Natural killer cell (primary cell): ENCODE data around the gene ATP10A. TPM values are rescaled to one million over a fixed set of nuclear protein-coding genes. Genes with fewer than 3 reads are reported as not detected.

Source experiments
- ATAC-seq, 3 donors: fragments of 150-1000 bp in 2 of 3; fragments of 200-7000 bp in 1 of 3; cut with Tn5 transposase; 1 replicate in 1 of 3; 2 replicates in 2 of 3; pipeline ENCODE4 v1.10.0; 2021; ENCODE audit warnings: mild to moderate bottlenecking in 2 of 3, moderate library complexity in 2 of 3
- DNase-seq, 2 donors: peaks; one replicate each; pipeline versions ENCODE4 v3.0.0 to v3.0.0-alpha.2; 2013 to 2021; ENCODE audit warnings: mixed read lengths in 1 of 2
- H3K27ac ChIP-seq: one replicate; pipeline ENCODE4 v1.5.1; 2013; ENCODE audit warnings: mild to moderate bottlenecking, low read length
- H3K27me3 ChIP-seq: one replicate; pipeline ENCODE4 v1.6.1; 2013; ENCODE audit warnings: low read length; ENCODE audit not compliant: control insufficient read depth, insufficient read depth
- H3K36me3 ChIP-seq: one replicate; pipeline ENCODE4 v1.6.1; 2013; ENCODE audit warnings: low read length; ENCODE audit not compliant: control insufficient read depth, insufficient read depth
- H3K4me1 ChIP-seq: one replicate; pipeline ENCODE4 v1.6.1; 2013; ENCODE audit warnings: low read length; ENCODE audit not compliant: control insufficient read depth, insufficient read depth
- H3K4me3 ChIP-seq: one replicate; pipeline ENCODE4 v1.5.1; 2013; ENCODE audit warnings: low read length
- H3K9me3 ChIP-seq: one replicate; pipeline ENCODE4 v1.6.1; 2013; ENCODE audit warnings: low read length; ENCODE audit not compliant: control insufficient read depth, insufficient read depth
- H3K27ac Mint-ChIP-seq, 2 donors: one replicate each; pipeline ENCODE4 v1.8.0; 2022; ENCODE audit warnings: mild to moderate bottlenecking in 2 of 2, mixed read lengths in 2 of 2, moderate library complexity in 1 of 2
- H3K27me3 Mint-ChIP-seq, 2 donors: one replicate each; pipeline ENCODE4 v1.8.0; 2022; ENCODE audit warnings: low read depth in 2 of 2, mixed read lengths in 2 of 2
- H3K36me3 Mint-ChIP-seq: one replicate; pipeline ENCODE4 v1.8.0; 2022; ENCODE audit warnings: mixed read lengths
- H3K4me1 Mint-ChIP-seq, 2 donors: one replicate each; pipeline ENCODE4 v1.8.0; 2022; ENCODE audit warnings: mixed read lengths in 2 of 2
- H3K4me3 Mint-ChIP-seq: one replicate; pipeline ENCODE4 v1.8.0; 2022; ENCODE audit warnings: mild to moderate bottlenecking, moderate library complexity, mixed read lengths
- H3K9me3 Mint-ChIP-seq, 2 donors: one replicate each; pipeline ENCODE4 v1.8.0; 2022; ENCODE audit warnings: mixed read lengths in 2 of 2
- WGBS: methylation state at CpG from one replicate; pipeline ENCODE4 v1.1.7; 2013; ENCODE audit warnings: missing lambda C conversion rate; ENCODE audit not compliant: insufficient coverage; 5-methylcytosine and 5-hydroxymethylcytosine counted together
- intact Hi-C: fragments of 100-400 bp; cut with micrococcal nuclease; formaldehyde crosslinking; loops from one replicate; pipeline ENCODE4 v1.14.2; 2022
- total RNA-seq, 4 donors: library from RNA; stranded (reverse); fragments of 120-200 nt in 1 of 4; gene quantifications; one replicate each; pipeline versions ENCODE4 v1.2.3 to v1.2.4, GENCODE V29; 2013 to 2022
- TF ChIP-seq, protein P1 (sequence below): fragments of 200-600 bp; IDR thresholded peaks from one replicate; pipeline ENCODE4 v1.8.0; 2022; ENCODE audit warnings: antibody characterized with exemption

Gene ATP10A
- total RNA-seq, 3 donors from 2014 or later (not counting 1 experiment from before 2014, with no cell fraction given): 50.1 to 67.0 (median 51.2) TPM

DNA sequence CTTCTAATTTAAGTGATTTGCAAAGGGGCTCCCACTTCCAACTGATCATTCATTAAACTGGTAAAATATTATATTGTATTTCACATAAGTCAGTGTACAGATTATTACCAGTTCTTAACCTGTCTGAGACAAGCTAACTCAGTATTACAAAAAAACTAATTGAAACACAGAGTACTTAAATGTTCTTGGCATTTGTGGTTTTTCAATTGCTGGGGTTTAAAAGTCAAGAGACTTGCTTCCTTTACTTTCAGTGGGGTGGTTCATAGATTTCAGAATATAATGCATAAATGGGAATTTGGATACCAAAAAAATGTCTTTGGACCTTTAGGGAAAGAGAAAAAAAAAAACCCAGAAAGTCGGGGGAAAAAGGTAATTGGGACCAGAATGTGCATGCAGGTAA lies 85.0 kb downstream of the ATP10A start:
- ATAC-seq (no peak), DNase-seq (no peak)
- no peak overlapping the region for H3K4me3 Mint-ChIP-seq
- Histone ChIP-seq H3K4me1 (peaks cover 4% of the 10 kb centered on the region), H3K36me3 (peaks cover 11% of the 10 kb centered on the region), H3K9me3 (no peaks in the 10 kb centered on the region), H3K27ac (no peak overlapping the region), H3K4me3 (no peak overlapping the region), H3K27me3 (no peaks in the 10 kb centered on the region)
- TF ChIP-seq, protein P1, sequence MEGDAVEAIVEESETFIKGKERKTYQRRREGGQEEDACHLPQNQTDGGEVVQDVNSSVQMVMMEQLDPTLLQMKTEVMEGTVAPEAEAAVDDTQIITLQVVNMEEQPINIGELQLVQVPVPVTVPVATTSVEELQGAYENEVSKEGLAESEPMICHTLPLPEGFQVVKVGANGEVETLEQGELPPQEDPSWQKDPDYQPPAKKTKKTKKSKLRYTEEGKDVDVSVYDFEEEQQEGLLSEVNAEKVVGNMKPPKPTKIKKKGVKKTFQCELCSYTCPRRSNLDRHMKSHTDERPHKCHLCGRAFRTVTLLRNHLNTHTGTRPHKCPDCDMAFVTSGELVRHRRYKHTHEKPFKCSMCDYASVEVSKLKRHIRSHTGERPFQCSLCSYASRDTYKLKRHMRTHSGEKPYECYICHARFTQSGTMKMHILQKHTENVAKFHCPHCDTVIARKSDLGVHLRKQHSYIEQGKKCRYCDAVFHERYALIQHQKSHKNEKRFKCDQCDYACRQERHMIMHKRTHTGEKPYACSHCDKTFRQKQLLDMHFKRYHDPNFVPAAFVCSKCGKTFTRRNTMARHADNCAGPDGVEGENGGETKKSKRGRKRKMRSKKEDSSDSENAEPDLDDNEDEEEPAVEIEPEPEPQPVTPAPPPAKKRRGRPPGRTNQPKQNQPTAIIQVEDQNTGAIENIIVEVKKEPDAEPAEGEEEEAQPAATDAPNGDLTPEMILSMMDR: no peak
- H3K27ac Mint-ChIP-seq: peak overlapping the region in 1 of 2 donors; percentile 25
- no peaks in the 10 kb centered on the region for H3K9me3 Mint-ChIP-seq
- WGBS: 57% methylated on average over 1 of the region's 1 CpG
- peaks cover 37 to 42% of the 10 kb centered on the region in 2 donors for H3K4me1 Mint-ChIP-seq
- H3K36me3 Mint-ChIP-seq: no peaks in the 10 kb centered on the region
- intact Hi-C loops: no loop called here
- no peaks in the 10 kb centered on the region for H3K27me3 Mint-ChIP-seq

- peak overlapping the region in 1 of 2 donors; percentile 17 for H3K27ac Mint-ChIP-seq
- 93% methylated on average over 7 of the region's 11 CpGs for WGBS
- peaks cover 4% of the 10 kb centered on the region for H3K4me1 ChIP-seq
- intact Hi-C loops: no loop called here
- no peaks in the 10 kb centered on the region for H3K27me3 ChIP-seq
- peaks cover 42 to 46% of the 10 kb centered on the region in 2 donors for H3K4me1 Mint-ChIP-seq
- no peaks in the 10 kb centered on the region for H3K9me3 ChIP-seq
- TF ChIP-seq, protein P1: no peak
- DNase-seq (no peak), ATAC-seq (no peak)
- H3K27me3 Mint-ChIP-seq: no peaks in the 10 kb centered on the region
- no peak overlapping the region for H3K4me3 Mint-ChIP-seq
- no peaks in the 10 kb centered on the region for H3K9me3 Mint-ChIP-seq
- H3K36me3 Mint-ChIP-seq: no peaks in the 10 kb centered on the region
- no peak overlapping the region for H3K27ac ChIP-seq
- H3K4me3 ChIP-seq: no peak overlapping the region
- H3K36me3 ChIP-seq: peaks cover 11% of the 10 kb centered on the region
These were observed 86.1 kb downstream of the ATP10A start for GRCh38 chr15:25777037-25777436.

- Mint-ChIP-seq H3K27ac (peak overlapping the region in 1 of 2 donors; percentile 61), H3K9me3 (no peaks in the 10 kb centered on the region), H3K36me3 (no peaks in the 10 kb centered on the region), H3K27me3 (no peaks in the 10 kb centered on the region), H3K4me3 (no peak overlapping the region), H3K4me1 (peaks cover 40 to 43% of the 10 kb centered on the region in 2 donors)
- no peak overlapping the region for H3K27ac ChIP-seq
- H3K36me3 ChIP-seq: peaks cover 11% of the 10 kb centered on the region
- H3K4me3 ChIP-seq: no peak overlapping the region
- H3K9me3 ChIP-seq: no peaks in the 10 kb centered on the region
- intact Hi-C loops: no loop called here
- TF ChIP-seq, protein P1: no peak
- H3K27me3 ChIP-seq: no peaks in the 10 kb centered on the region
- DNase-seq (no peak), ATAC-seq (no peak)
- peaks cover 4% of the 10 kb centered on the region for H3K4me1 ChIP-seq
- WGBS: 88% methylated on average over 14 of the region's 15 CpGs
These were observed 86.9 kb downstream of the ATP10A start for GRCh38 chr15:25776071-25776746.
